HG03135 (cell line): ENCODE measurements around the gene IER5L.
A peak's percentile ranks its signal among the peaks of the same experiment; 100 is the strongest.
"Not testable (repeated sequence)": the region's sequence is repeated elsewhere in the genome, so short reads cannot be mapped to it uniquely, and the experiment has no call there.

Source experiments
- ATAC-seq: cut with Tn5 transposase; IDR thresholded peaks from one replicate; pipeline ENCODE4 v1.9.1; 2021; ENCODE audit warnings: mild to moderate bottlenecking, moderate library complexity; ENCODE audit not compliant: unreplicated experiment

IER5L gene

GRCh38 chr9:129140397-129141065, 37.5 kb downstream of the IER5L start:
- ATAC-seq: peak; percentile 12

DNA sequence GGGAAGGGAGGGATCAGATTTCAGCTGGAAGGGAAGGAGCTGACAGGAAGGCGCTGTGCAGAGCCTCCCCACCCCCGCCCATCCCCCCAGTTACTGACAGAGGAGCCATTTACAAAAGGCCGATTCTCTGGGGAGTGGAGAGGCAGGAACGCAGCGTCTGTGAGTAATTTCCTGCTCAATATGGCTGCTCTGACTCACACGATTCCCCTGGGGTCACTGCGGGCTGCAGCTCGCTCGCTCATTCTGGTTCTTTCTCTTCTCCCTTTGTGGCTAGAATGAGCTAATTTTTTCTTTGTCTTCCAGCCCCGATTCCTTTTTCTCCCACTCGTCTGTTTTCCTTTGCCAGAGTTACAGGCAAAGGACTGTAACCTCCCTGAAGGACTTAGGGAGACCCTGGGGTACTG, 38.1 kb downstream of the IER5L start:
- peak; percentile 41 for ATAC-seq

GRCh38 chr9:129139233-129139992, 38.6 kb downstream of the IER5L start:
- no peak for ATAC-seq

GRCh38 chr9:129138476-129139232, 39.4 kb downstream of the IER5L start:
- ATAC-seq: no peak

GRCh38 chr9:129138144-129138462, 40.0 kb downstream of the IER5L start:
- ATAC-seq: no peak

- no peak for ATAC-seq
These were observed 40.5 kb downstream of the IER5L start for GRCh38 chr9:129137292-129138143.

GRCh38 chr9:129136446-129137035, 41.5 kb downstream of the IER5L start:
- no peak for ATAC-seq

DNA sequence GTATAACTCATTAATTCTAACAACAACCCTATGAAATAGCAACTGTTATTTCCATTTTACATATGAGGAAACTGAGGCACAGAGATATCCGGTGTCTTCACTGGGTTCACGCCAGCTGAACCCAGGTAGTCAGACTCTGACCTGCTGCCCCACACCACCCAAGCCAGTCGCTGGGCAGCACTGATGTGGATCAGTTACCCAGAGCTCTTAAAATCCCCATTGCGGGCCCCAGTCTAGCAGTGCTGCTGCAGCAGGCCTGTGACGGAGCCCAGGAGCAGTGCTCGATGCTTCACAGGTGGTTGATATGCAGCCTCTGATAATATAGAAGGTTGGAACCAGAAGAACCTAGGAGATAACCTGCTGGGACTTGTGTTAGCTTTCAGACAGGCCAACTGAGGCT, 42.6 kb downstream of the IER5L start:
- no peak for ATAC-seq

GRCh38 chr9:129133082-129133481, 45.0 kb downstream of the IER5L start:
- no peak for ATAC-seq

DNA sequence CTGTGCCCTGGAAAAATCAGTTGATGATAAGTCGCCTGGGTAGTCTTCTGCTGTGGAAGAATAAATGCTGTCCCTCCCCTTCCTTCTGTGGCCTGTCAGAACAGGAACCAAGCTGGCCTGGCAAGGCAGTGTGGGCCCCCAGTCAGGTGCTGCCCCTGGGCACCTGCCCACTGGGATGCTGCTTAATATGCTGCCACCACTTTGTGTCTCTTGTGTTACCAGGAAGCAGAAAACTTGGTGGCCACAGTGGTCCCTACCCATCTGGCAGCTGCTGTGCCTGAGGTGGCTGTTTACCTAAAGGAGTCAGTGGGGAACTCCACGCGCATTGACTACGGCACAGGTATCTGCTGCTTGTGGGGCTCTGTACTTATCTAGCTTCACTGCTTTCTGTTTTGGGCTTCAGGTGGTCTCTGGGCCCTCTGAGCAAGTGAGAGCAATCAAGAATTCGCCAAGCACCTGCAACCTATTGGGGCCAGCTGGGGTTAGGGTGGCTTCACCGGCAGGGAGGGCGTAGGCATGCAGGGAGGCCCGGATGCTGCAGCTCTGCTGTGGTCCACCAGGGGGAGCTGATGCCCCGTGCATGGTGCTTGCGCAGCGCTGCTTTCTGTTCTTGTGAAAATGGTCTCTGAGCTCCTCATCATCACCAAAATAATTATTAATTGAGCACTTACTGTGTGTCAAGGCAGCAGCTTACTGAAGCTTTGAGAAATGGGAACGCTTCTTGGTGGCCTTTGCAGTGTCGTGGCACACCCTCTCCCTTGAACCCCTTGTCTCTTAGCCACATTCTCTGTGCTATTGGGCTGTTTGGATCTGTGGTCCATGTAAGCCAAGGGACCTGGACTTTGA, 46.5 kb downstream of the IER5L start:
- no peak for ATAC-seq

GRCh38 chr9:129130791-129131190, 47.3 kb downstream of the IER5L start:
- no peak for ATAC-seq

DNA sequence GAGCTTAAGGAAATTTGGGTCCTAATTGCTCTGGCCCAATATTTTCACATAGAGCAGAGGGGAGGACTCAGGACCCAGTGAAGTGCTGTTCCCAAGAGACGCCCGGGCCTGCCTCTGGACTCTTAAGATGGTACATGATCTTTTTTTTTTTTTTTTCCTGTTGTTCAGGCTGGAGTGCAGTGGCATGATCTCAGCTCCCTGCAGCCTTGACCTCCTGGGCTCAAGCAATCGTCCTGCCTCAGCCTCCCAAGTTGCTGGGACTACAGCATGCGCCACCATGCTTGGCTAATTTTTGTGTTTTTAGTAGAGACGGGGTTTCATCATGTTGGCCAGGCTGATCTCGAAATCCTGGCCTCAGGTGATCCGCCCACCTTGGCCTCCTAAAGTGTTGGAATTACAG, 47.8 kb downstream of the IER5L start:
- not testable (repeated sequence) for ATAC-seq

GRCh38 chr9:129128689-129129088, 49.4 kb downstream of the IER5L start:
- no peak for ATAC-seq

DNA sequence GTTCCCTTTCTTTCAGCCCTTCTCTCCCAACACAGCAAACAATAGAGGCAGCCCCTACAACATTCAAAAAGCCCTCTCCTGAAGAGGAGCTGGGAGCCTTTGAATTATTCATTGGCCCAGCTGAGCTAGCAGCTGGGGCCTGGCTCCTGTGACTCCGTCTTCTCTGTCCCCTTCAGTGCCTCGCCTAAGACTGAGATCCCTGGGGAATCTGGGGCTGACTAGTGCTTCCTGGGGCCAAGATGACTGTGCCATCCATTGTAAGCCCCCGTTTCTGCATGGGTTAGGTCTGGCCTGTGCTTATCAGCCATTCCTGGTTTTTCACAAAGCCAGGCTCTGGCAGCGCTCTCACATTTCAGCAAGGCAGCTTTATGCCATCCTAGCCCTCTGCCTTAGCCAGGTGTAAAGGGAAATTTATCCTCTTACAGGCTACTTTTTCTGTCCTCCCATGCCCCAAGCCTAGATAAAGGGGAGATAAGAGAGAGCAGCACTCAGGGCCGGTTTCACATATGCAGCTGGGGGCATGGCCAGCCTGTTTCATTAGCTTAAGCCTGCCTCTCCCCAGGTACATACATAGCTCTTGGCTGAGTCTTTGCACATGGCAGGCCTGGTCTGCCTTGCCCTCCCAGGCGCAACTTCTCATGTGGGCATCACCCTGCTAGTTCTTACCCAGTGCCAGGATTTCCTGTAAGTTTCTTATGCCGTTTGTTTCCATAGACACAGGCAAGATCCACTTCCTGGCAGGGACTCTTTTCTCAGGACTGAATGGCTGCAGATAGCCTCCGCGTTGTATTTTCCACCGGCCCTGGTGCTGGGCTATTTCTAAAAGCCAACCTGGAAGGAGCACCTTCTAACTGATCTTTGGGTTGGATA, 51.1 kb downstream of the IER5L start:
- ATAC-seq: no peak
